Measurements from ENCODE around the gene NINL.

The NINL gene

GRCh38 chr20:25459916-25460535 is 125.3 kb downstream of the NINL start:
- H3K4me3 ChIP-seq (ENCODE audit: low read length), result no peak overlapping the region
- no peak for DNase-seq (ENCODE audit: low read depth, low spot score)

GRCh38 chr20:25459111-25459830 is 126.1 kb downstream of the NINL start:
- no peak overlapping the region for H3K4me3 ChIP-seq (ENCODE audit: low read length)
- DNase-seq (ENCODE audit: low read depth, low spot score), result no peak

DNA sequence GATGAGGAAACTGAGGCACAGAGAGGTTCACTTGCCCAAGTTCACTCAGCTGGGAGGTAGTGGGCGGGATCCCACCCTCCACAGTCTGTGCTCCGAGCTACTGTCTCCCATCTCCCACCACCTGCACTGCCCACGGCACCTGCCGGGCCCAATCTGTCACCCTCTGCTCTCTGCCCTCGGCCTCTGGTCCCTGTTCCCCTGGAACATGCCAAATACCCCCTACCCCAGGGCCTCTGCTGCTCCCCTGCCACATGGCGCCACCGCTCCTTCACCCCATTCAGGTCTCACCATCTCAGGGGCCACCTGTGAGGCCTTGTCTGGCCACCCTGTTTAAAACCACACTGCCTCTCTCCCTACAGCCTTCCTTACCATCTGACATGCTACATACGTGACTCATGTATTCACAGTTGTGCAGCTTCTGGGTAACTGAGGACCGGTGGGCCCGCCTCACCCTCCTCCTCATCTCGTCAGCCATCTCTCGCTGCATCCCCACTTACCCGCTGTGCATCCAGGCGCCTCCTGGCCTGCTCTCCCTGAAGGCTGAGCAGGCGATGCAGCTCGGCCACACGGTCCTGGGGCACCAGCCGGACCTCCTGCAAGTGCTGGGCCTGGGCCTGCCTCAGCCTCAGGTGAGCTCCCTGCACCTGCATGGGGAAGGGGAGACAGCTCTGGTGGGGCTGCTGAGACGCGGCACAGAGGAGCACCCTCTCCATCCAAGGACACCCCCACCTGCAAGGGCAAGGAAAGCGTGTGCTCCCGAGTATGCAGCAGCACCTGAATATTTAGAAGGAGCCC is 127.2 kb downstream of the NINL start:
- H3K4me3 ChIP-seq (ENCODE audit: low read length), result no peak overlapping the region
- DNase-seq (ENCODE audit: low read depth, low spot score), result no peak

DNA sequence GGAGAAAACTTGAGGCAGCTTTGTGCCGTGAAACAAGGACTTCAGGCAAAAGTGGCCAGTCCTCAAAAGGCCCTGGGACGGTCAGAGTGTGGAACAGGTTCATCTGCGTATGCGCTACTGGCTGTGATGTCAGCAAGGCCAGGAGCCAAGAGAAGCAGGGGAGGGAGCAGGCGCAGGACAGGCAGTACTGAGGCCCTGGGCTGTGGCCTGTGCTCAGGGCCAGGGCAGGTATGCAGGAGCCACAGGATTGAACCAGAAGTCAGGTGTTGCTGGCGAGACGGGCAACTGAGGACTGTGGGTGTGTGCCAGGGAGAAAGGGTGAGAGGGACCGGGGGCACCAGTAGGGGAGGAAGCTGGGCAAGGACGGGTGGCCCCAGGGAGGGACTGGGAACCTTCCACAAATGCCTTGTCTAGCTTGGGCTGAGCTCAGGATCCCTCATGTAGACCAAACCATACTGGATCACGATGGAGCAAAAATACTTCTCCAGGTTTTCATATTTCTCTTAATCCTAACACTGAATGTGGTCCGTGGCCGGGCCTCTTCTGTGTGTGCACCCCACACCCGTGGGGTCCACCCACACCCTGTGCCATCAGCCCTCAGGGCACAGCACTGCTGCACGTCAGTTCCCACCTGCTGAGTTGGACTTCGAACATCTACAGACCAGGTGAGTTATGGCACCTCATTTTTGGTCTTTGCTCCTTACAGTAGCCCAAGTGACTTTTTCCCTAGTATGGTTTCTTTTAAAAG is 131.0 kb downstream of the NINL start:
- DNase-seq (ENCODE audit: low read depth, low spot score), result no peak
- no peak overlapping the region for H3K4me3 ChIP-seq (ENCODE audit: low read length)

GRCh38 chr20:25453035-25453810 is 132.1 kb downstream of the NINL start:
- no peak for DNase-seq (ENCODE audit: low read depth, low spot score)
- no peak overlapping the region for H3K4me3 ChIP-seq (ENCODE audit: low read length)

- no peak for DNase-seq (ENCODE audit: low read depth, low spot score)
- H3K4me3 ChIP-seq (ENCODE audit: low read length), result no peak overlapping the region
These were observed 133.0 kb downstream of the NINL start for GRCh38 chr20:25452333-25452732.

DNA sequence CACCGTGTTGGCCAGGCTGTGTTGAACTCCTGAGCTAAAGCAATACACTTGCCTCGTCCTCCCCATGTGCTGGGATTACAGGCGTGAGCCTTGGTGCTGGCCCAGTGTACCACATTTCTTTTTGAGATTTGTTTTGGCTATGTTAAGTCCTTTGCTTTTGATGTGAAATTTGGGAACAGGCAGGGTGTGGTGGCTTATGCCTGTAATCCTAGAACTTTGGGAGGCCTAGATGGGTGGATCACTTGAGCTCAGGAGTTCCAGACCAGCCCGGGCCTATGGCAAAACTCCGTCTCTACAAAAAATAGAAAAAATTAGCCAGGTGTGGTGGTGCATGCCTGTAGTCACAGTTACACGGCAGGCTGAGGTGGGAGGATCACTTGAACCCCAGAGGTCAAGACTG is 137.7 kb downstream of the NINL start:
- H3K4me3 ChIP-seq (ENCODE audit: low read length), result no peak overlapping the region
- DNase-seq (ENCODE audit: low read depth, low spot score), result no peak

DNA sequence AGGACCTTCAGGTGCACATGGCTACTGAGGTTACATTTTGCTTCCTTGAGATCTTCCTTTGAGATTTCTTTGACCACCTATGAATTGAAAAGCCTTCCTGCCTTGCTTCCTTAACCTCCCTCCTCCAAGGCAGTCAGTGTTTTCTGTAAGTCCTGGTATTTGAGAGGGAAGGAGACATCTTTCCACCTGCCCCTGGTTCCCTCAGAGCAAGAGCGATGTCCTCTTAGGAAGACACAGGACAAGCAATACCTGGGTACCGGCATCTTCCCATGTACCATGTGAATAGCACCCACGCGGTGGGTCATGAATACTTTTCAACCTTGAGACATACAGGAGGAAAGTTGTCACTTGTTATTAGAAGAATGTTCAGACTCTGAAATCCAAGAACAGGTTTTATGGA is 140.8 kb downstream of the NINL start:
- DNase-seq (ENCODE audit: low read depth, low spot score), result no peak
- H3K4me3 ChIP-seq (ENCODE audit: low read length), result no peak overlapping the region

GRCh38 chr20:25439328-25439727 is 146.0 kb downstream of the NINL start:
- no peak for DNase-seq (ENCODE audit: low read depth, low spot score)
- H3K4me3 ChIP-seq (ENCODE audit: low read length), result no peak overlapping the region

GRCh38 chr20:25437153-25437581 is 148.2 kb downstream of the NINL start:
- H3K4me3 ChIP-seq (ENCODE audit: low read length), result no peak overlapping the region
- no peak for DNase-seq (ENCODE audit: low read depth, low spot score)

- no peak for DNase-seq (ENCODE audit: low read depth, low spot score)
- no peak overlapping the region for H3K4me3 ChIP-seq (ENCODE audit: low read length)
These were observed 160.8 kb downstream of the NINL start for GRCh38 chr20:25424536-25424935.

DNA sequence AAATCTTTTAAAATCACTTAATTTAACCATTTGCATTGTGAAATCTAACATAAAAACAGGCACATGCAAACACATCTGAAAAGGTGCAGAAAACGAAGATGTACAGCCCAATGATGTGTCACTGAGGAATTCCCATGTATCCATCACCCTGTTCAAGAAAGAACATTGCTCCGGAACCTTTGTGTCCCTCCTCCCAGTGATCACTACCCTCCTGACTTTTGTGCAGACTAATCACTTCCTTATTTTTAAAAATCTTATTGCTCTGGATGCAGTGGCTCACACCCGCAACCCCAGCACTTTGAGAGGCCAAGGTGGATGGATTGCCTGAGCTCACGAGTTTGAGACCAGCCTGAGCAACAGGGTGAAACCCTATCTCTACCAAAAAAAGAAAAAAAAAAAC is 163.3 kb downstream of the NINL start:
- no peak for DNase-seq (ENCODE audit: low read depth, low spot score)
- no peak overlapping the region for H3K4me3 ChIP-seq (ENCODE audit: low read length)

- DNase-seq (ENCODE audit: low read depth, low spot score), result no peak
- no peak overlapping the region for H3K4me3 ChIP-seq (ENCODE audit: low read length)
These were observed 164.2 kb downstream of the NINL start for GRCh38 chr20:25421102-25421501.

DNA sequence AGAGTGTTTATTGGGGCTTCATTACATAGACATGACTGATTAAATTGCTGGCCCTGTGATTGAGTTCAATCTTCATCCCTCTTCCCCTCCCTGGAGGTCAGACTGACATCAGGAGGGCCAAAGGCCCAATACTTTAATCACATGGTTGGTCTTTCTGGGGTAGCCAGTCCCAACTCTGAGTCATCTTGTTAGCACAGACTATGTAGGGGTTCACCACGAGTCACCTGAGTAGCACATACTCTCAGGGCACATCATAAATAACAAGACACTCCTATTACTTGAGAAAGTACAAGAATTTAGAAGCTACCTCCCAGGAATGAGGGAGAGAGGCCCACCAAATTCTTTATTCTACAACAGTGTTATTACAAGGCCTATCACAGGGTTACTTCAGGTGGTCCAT is 166.6 kb downstream of the NINL start:
- no peak for DNase-seq (ENCODE audit: low read depth, low spot score)

GRCh38 chr20:25408890-25409289 is 176.4 kb downstream of the NINL start:
- H3K4me3 ChIP-seq (ENCODE audit: low read length), result peak overlapping the region; percentile 69
- DNase-seq (ENCODE audit: low read depth, low spot score), result no peak

More for the DNA sequence above, 166.6 kb downstream of the NINL start:
- H3K4me3 ChIP-seq (ENCODE audit: low read length), result no peak overlapping the region

GRCh38 chr20:25408170-25408547 is 177.2 kb downstream of the NINL start:
- DNase-seq (ENCODE audit: low read depth, low spot score), result no peak
- peak overlapping the region; percentile 69 for H3K4me3 ChIP-seq (ENCODE audit: low read length)

DNA sequence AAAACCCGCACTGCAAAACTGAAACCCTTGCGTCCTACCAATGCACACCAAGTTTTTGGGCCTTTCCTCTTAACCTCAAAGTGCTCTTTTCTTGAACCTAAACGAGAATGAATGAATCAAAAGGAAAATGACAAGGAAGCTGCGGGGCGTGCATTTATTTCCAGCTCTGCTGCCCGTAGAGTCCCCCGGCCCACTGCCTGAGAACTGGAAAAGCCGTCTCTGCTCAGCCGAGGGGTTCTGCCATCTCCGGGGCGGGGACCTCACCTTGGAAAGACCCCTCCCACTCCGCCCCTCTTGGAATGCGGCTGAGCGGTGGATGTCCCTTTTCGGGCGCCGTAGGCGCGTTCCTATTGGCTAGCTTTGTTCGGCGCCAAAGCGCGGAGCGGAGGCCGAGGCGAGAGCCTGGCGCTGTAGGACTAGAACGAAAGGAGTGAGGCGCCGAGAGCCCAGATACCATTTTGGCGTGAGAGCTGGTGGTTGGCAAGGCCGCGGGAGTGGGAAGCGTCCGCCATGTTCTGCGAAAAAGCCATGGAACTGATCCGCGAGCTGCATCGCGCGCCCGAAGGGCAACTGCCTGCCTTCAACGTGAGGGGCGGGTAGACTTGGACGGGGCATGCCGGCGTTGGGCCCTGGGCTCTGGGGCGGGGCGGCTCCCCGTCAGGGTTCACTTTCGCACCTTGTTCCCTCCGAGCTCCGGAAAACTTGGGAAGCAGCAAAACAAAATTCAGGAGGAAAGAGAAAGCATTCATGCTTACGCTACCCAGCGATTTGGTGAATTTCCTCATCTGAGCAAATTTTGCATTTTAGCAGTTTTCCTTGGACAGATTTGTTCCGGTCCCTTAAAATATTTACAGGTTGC is 177.8 kb downstream of the NINL start, which contains the start of gene GINS1:
TSS of gene GINS1 (plus strand) at position 363 of the 859 bp plus-strand sequence. CDS start at position 511, 148 bp downstream.
- DNase-seq (ENCODE audit: low read depth, low spot score), result peak; percentile 93
- H3K4me3 ChIP-seq (ENCODE audit: low read length), result peak within 1 kb of the TSS; percentile 69
